Measurements from ENCODE around the gene ALDH1B1. TPM values are rescaled to one million over a fixed set of nuclear protein-coding genes. Genes with fewer than 3 reads are reported as not detected.

The ALDH1B1 gene
- total RNA-seq, 2 donors from 2014 or later: 195 to 229 TPM

DNA sequence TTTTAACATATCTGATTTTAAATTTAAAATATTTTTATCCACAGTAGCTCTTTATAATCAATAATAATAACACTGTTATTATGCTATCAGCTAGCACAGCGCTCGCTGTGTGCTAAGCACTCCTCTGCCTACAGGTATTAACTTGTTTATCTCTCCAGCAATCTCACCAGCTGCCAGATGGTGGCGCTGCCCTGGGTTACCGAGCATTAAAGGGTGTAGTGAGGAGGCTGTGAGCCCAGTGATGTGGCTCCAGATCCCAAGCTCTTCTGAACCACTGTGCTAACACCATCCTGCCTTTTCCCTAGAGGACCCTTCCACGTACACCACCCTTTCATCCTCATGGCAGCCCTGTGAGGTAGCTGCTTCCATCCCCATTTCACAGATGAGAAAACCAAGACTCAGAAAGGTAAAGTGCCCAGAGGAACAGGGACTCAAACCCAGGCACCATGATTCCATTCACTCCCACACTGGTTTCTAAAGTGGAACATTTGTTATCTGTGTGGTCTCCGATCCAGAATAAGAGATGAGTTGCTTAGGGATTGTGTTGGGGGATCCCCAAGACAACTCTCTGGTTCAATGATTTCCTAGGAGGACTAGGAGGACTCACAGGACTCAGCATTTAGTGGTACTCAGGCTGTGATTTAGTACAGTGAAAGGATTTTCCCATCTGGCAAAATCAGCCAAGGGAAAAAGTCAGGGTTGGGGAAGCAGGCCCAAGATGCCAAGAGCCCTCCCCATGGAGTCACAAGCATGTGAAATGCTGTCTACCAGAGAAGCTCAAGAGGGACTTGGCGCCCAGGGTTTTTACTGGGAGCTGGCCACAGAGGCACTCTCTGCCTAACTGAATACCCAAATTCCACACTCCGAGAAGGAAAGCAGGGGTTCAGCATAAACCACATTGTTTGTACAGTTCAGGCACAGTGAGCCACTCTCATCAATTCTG is 24.8 kb downstream of the ALDH1B1 start:
- H3K4me3 ChIP-seq: no peak overlapping the region
- peak overlapping the region in 1 of 2 donors; percentile 36 for H3K27ac ChIP-seq
- ATAC-seq (ENCODE audit: insufficient number of reproducible peaks, low FRiP score, low read depth): no peak
- TF ChIP-seq, protein P1, sequence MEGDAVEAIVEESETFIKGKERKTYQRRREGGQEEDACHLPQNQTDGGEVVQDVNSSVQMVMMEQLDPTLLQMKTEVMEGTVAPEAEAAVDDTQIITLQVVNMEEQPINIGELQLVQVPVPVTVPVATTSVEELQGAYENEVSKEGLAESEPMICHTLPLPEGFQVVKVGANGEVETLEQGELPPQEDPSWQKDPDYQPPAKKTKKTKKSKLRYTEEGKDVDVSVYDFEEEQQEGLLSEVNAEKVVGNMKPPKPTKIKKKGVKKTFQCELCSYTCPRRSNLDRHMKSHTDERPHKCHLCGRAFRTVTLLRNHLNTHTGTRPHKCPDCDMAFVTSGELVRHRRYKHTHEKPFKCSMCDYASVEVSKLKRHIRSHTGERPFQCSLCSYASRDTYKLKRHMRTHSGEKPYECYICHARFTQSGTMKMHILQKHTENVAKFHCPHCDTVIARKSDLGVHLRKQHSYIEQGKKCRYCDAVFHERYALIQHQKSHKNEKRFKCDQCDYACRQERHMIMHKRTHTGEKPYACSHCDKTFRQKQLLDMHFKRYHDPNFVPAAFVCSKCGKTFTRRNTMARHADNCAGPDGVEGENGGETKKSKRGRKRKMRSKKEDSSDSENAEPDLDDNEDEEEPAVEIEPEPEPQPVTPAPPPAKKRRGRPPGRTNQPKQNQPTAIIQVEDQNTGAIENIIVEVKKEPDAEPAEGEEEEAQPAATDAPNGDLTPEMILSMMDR (IDR thresholded peaks at IDR 0.05): peak; percentile 21
- no peaks in the 10 kb centered on the region for H3K27me3 ChIP-seq (replicated peaks; ENCODE audit: insufficient read depth)
- peaks cover 8 to 10% of the 10 kb centered on the region in 2 donors for H3K4me1 ChIP-seq (ENCODE audit: control insufficient read depth in 1 of 2, low read depth in 2 of 2)
- DNase-seq (ENCODE audit: low spot score): no peak
- no peaks in the 10 kb centered on the region for H3K9me3 ChIP-seq
- H3K36me3 ChIP-seq: no peaks in the 10 kb centered on the region

DNA sequence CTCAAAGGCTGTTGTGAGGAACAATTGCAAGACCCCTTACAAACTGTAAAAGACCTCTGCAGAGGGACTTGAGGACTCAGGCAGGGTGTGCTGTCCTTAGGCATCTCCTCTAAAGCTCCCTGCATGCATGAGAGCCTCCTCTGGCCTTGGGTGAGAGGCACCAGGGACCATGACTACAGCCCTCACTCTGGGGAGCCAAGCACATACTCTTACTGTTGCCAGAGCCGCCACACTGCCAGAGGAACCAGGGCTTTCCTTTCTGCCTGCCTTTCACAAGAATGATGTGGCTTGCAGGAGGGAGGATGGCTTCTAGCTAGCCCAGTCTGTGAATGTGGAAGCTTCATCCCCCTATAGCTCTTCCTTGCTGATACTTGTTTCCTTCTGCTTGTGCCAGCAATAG is 25.9 kb downstream of the ALDH1B1 start:
- ATAC-seq (ENCODE audit: insufficient number of reproducible peaks, low FRiP score, low read depth) (no peak), DNase-seq (ENCODE audit: low spot score) (no peak)
- Histone ChIP-seq H3K27me3 (replicated peaks; ENCODE audit: insufficient read depth) (no peaks in the 10 kb centered on the region), H3K4me3 (no peak overlapping the region), H3K36me3 (no peaks in the 10 kb centered on the region), H3K27ac (peak overlapping the region in 1 of 2 donors; percentile 36), H3K4me1 (ENCODE audit: control insufficient read depth in 1 of 2, low read depth in 2 of 2) (peaks cover 10 to 18% of the 10 kb centered on the region in 2 donors), H3K9me3 (no peaks in the 10 kb centered on the region)
- TF ChIP-seq, protein P1 (IDR thresholded peaks at IDR 0.05): no peak

DNA sequence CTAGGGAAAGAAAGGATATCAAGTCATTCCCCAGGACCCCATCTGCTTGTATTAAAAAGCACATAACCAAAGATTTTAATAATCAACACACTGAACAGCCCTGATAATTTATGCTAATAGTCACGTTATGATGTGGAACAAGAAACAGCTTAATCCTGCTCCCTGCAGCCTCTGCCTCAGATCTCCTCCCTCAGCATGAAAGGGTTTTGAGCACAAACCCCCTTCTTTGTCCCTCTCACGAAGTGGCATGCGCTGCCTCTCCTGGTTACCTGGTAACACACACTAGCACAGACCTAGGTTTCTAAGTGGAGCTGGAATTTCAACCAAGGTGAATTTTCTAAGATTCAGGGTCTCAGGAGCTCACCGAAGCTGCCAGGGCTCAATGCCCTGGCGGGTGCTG is 26.7 kb downstream of the ALDH1B1 start:
- Histone ChIP-seq H3K27ac (no peak overlapping the region), H3K4me1 (ENCODE audit: control insufficient read depth in 1 of 2, low read depth in 2 of 2) (peaks cover 10 to 24% of the 10 kb centered on the region in 2 donors), H3K9me3 (no peaks in the 10 kb centered on the region), H3K36me3 (no peaks in the 10 kb centered on the region), H3K27me3 (replicated peaks; ENCODE audit: insufficient read depth) (no peaks in the 10 kb centered on the region), H3K4me3 (no peak overlapping the region)
- no peak for DNase-seq (ENCODE audit: low spot score)
- TF ChIP-seq, protein P1 (IDR thresholded peaks at IDR 0.05): no peak
- no peak for ATAC-seq (ENCODE audit: insufficient number of reproducible peaks, low FRiP score, low read depth)

DNA sequence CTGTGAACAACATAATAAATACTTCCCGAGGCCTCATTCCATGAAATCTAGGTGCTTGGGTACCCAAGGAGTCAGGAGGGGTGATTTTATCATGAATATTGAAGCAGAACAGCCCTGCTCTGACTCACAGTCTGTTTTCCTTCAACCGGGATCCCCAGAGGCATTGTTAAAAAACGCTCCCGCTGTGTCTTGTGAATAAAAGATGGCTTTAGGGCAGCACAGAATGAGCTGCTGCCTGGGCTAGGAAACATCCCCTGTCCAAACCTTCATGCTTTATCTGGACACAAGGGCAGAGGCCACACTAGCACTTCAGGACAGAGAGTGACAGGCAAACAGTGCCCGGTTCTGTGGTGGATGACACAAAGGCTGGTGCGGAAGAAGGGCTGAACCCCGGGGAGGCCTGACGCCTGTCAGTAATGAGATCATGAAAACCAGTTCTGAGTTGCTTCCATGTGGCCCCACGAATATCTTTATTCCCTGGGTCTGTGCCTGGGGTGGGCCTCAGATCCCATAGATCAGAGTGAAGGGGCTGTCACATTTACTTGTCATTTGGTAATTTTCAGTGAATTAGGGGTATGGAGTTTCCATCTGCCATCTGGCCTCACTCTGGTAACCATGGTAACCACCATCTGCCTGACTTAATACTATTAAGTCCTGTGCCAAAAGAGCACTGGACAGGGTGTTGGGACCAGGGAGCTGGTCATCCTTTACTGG is 29.2 kb downstream of the ALDH1B1 start:
- Histone ChIP-seq H3K27ac (no peak overlapping the region), H3K9me3 (no peaks in the 10 kb centered on the region), H3K27me3 (replicated peaks; ENCODE audit: insufficient read depth) (no peaks in the 10 kb centered on the region), H3K4me3 (peak overlapping the region; percentile 77), H3K4me1 (ENCODE audit: control insufficient read depth in 1 of 2, low read depth in 2 of 2) (peaks cover 6 to 34% of the 10 kb centered on the region in 2 donors), H3K36me3 (no peaks in the 10 kb centered on the region)
- TF ChIP-seq, protein P1 (IDR thresholded peaks at IDR 0.05): no peak
- DNase-seq (ENCODE audit: low spot score) (no peak), ATAC-seq (ENCODE audit: insufficient number of reproducible peaks, low FRiP score, low read depth) (no peak)

Data from thoracic aorta (tissue), 2 donors.